Activated T-helper 1 cell treated with anti-CD3 and anti-CD28 coated beads, Interleukin-2, amount 50 U/mL, for 16 hours (primary cell): Measurements from ENCODE around the gene PISD.

Experiments used
- DNase-seq, 2 donors: peaks; one replicate each; pipeline ENCODE4 v3.0.0-alpha.2; 2020; ENCODE audit warnings: low read depth in 1 of 2, low spot score in 1 of 2

Gene PISD

DNA sequence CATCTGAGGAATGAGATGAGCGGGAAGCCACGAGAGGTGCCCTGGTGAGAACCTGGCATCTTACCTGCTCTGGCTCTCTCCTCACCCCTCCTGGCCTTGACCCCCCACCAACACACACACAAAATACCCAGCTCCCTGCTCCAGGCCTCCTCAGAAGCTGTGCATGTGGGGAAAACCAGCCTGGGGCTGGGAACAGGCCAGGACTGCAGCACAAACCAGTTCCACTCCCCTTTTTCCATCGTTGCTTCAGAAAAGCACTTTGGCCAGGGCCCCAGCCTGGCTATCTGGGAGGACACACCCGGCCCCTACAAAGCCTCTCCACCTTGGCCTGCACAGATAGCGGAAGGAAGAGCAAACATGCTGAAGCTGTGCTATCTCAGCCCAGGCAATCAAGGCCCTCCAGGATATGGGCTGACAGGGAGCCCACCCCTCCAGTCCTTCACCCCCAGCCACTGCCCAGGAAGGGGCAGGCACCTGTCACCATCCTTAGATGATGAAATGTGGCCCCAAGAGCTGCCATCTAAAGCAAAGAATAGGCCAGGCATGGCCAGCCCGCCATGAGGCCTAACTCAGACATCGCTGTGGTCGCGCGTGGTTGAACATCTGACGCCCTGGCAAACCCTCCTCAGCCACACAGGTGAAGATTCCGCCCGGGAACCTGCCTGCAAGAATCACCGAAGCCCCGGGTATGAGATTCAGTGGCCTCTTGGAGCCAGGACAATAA, 35.4 kb downstream of the PISD start:
- DNase-seq = no peak

DNA sequence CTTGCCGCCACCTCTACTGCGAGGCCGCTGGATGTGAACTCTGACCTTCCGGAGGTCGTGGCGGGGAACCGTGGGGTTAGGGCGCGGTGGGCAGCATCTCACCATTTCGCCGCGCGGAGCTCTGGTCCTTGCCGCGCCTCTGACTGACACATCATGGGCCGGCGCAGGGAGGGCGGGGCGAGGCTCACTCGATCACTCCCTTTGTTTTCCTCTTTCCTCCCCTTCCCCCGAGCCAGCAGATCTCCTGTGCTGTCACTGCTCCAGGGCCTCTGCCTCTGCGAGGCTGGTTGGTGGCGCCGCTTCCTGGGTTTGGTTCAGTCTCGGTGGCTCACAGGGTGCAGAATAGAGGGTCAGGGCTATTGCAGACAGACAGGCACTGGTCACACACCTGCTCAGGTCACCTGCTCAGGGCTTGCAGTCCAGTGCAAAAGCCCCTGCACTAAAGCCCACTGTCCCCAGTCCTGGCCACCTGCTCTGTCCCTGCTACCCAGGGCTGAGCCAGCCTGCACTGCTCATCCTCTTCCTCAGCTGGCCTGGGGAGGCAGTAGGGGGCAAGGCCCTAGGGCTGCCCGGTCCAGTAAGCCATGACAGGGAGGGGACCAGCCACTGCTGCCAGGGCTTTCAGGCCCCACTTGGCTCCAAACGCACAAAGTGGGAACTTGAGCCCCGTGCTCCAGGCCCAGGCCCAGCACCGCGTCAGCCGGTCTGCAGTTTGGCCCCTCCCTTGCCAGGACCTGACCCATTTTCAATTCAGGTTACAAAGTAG, 36.2 kb downstream of the PISD start:
- no peak for DNase-seq

DNA sequence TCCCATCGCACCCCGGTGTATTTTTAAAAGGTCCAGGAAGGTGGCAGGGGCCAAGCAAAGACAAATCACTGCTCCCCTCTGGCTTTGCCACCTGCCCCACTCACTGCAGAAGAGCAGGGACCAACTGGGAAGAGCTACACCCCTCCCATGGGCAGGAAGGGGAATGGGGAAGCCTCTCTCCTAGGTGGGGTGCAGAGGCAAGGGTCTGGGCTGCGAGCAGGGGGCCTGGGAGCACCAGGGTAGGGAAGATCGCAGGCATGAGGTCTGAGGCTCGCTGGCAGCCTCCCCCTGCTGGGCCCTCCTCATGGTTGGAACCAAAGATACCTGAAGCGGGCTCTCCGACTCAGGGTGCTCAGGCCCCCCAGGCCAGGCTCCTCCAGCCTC, 36.8 kb downstream of the PISD start:
- DNase-seq = no peak

DNA sequence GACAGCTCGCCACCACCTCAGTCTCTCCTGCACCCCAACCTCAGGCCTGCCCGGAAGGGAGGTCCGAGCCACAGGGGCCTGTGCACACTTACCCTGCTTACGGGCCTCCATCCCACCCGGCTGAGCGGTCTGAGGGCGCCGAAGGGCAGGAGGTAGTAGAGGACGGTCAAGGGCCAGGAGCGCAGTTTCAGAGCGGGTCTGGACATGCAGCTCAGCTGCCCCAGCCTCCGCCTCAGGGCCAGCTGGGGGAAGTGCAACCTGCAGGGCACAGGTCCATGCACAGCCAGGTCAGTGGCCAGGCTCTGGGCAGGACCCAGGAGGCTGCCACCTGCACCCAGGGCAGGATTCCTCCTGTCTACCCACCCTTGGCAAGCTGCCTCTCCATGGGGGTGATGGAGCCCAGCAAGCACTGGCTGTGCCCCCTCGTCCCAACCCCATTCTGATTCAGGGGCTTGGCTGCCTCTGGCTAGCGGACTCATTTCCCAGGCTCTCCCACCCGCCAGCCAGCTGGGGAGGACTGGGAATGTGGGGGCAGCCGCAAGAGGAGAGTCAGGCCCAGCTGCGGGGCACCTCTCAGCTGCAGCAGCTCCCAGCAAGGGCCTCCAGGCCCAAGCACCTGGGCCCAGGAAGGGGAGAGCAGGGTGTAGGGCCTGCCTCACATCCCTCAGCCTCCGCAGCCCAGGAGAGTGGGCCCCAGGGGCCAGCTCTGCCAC, 38.3 kb downstream of the PISD start:
- no peak for DNase-seq

DNA sequence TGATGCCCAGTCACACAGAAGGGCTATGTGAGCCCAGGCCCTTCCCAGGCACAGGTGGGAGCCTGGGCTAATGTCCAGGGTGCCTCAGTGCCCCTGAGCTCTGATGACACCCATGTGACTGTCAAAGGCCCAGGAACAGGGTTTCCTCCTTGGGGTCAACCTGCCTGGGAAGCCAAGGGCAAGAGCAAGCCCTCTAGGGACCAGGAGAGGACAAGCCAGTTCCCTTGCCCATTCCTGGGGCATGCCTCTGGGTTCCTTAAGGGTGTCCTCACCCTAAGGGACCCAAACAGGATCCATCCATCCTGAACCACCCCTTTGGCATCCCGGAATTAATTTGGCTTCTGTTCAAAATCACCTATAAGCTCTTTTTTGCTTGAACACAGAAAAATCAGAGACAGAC, 39.0 kb downstream of the PISD start:
- no peak for DNase-seq

DNA sequence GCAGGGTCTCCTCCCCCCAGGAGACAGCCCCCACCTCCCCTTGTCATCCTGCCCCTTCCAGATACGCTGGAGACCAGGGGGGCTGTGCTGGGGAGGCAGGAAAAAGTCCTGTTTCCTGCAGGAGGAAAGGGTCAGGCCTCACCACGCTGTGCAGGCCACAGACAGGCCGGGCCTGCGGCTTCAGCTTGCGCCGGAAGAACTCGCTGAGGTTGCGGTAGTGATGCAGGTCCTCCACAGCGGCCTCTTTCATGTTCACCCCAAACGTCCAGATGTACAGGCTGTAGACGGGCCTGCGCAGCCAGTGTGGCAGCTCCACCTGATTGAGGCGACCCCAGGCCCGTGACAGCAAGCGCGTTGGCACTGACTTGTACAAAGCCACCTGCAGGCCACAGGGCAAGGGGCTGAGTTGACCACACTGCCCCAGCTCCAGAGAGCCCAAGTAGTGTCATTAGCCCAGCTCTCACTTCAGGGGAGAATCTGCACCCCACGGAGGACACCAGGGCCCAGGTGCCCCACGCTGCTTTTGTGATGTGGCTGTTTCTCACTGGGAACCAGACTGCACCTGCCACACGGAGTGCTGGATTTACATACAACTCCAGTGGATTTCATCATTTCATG, 40.4 kb downstream of the PISD start:
- no peak for DNase-seq

DNA sequence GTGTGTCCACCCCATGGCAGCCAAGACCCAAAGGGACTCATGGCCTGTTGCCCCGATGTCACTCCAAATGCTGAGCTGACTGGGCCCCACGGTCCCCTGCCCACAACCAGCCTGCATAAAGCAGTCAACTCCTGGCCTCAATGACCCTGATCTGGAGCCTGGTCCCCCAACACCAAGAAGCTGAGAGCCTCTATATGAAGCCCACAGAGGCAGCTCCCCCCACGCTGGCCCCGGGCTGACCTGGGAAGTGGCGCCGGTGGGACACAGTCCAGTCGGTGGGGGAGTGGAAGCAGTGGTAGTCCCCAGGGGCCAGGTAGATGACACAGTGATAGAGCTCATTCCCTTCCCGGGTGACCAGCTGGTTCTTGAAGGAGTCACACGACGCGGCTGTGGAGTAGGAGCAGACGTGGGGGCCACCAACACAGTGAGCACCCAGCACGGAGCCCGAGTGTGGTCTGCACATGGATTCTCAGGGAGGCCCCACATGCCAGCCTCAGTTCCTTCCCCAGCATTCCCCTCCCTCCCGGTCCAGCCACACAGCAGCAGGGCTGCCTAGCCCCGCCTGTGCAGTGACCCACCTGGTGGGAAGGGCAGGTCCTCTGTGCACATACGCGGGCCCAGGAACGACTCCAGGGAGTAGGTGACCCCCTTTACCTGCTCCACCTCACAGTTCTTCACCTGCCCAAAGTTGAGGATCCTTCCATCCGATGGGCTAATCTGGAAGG, 41.1 kb downstream of the PISD start:
- DNase-seq = no peak

DNA sequence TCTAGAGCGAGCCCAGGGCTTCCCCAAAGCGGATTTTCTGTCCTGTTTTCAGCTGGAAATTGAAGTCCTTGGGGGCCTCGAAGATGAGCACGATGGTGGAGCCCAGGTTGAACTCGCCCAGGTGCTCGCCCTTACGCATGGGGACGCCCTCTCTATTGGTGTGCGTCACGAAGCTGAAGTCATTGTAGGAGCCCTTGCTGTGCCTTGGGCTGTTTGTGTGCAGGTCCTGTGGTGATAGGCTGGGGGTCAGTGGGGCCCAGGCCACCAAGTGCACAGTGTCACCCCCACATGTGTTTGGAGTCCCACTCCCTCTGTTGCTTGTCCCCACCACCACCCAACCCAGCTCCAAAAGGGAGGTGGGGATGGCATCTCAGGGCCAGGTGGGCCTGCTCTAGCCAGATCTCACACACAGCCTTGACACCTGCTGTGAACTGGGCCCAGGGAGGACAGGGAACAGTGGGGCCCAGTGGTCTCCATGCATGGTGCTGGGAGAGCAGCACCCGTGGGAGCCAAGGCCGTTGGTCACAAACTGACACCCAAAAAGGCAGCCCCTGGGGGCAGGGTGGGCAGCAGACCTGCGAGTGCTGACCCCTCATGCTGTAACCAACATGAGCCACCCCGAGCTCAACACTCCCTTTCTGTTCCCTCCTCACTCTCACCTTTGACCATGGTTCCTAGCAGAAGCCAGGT, 42.3 kb downstream of the PISD start:
- no peak for DNase-seq

DNA sequence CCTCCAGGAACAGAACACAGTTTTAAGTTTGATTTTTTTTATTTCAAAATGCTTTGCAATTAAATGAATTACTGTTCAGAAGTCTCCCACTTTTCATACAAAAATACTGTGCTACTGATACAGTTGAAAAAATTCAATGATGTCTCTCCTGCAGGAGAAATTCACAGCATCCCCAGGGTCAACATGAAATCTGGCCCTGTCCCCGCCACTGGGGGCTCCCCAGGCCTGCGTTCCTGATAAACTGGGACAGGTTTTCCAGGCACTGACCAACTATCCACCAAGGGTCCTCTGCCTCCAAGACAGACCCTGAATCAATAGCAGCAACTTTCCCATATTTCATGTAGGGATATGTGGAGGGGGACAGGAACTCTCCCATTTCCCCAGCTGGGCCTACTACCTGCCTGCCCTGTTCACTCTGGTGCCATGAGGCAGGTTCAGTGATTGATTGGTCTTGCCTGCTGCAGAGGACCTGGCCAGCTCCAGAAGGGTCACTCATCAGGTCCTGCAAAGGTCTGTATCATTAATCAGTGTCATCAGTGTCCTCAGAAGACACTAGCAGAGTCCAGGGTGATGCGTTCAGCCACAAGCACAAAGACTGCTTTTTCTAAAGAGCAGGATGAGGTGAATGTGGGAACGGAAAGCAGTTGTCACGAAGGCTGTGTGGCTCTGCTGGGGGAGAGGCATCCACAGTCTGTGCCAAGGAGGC, 43.4 kb downstream of the PISD start:
- no peak for DNase-seq

DNA sequence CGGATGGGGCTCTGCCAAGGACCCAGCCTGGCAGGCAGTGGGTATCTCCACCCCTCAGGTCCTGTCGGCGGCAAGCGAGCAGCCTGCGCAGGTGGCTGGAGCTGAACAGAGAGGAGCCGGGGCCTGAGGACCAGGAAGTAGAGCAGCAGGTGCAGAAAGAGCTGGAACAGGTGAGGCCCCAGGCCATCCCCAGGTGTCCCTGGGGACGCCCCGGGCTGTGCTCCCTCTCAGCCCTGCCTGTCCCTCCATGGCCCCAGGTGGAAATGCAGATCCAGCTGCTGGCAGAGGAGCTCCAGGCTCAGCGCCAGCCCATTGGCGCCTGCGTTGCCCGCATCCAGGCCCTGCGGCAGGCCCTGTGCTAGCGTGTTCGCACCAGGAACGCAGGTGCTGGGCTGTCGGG, 44.0 kb downstream of the PISD start:
- DNase-seq = no peak

DNA sequence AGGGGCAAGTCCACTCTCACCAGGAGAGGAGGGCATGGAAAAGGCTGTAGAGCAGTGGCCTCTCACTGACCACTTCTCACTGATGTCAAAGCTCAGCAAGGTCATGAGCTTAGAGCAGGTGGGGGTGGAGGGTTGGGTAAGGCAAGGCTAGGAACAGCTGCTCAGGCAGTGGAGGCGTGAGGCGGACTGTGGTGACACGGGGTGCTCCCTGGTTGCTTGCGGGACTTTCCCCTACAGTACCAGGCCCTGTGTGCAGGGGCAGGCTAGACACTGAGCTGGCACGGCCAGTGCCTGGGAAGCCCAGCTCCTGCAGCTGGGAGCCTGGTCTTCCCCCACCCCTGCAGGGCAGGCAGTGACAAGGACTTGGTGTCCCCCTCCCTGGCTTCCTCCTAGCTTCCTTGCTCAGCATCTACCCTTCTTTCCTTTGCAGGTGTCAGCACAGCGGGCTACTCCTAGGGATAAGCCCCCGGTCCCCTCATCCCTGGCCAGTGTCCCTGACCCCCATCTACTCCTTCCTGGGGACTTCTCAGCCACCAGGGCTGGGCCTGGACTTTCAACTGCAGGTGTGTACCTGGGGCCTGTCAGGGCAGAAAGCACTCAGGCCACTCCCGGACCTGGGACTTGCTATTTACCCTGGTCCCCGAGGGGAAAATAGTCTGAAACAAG, 45.6 kb downstream of the PISD start:
- DNase-seq = no peak

DNA sequence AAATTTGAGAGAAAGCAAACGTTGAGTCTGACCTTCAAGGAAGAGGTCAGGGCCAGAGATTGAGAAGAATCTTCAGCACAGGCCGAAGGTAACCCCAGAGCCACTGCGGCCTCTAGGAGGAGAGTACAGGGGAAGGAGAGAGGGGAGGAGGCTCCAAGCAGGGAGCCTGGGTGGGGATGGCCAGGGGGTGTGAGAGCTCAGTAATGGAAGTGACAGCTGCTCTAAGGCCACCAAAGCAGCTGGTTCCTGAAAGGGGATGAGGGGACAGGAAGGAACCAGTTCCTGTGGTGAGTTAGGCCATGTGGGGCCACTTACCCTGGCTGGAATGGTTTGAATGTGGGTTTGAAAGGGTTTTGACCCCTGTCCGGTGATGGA, 46.1 kb downstream of the PISD start:
- DNase-seq = no peak

DNA sequence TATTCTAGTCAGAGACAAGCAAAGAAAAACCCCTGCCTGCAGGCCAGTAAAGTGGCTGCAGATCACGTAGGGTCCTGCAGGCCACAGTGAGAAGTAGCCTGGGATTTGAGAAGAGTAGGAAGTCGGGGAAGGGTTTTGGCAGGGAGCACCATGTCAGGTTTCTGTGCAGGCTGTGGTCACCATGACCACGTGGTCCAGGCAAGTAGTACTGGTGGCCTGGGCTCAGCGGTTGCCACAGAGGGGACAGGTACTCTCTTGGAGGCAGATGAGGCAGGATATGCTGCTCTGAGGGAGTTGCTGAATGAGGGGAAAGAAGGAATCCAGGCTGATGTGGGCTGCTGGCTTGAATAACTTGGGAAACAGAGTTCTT, 46.5 kb downstream of the PISD start:
- no peak for DNase-seq

DNA sequence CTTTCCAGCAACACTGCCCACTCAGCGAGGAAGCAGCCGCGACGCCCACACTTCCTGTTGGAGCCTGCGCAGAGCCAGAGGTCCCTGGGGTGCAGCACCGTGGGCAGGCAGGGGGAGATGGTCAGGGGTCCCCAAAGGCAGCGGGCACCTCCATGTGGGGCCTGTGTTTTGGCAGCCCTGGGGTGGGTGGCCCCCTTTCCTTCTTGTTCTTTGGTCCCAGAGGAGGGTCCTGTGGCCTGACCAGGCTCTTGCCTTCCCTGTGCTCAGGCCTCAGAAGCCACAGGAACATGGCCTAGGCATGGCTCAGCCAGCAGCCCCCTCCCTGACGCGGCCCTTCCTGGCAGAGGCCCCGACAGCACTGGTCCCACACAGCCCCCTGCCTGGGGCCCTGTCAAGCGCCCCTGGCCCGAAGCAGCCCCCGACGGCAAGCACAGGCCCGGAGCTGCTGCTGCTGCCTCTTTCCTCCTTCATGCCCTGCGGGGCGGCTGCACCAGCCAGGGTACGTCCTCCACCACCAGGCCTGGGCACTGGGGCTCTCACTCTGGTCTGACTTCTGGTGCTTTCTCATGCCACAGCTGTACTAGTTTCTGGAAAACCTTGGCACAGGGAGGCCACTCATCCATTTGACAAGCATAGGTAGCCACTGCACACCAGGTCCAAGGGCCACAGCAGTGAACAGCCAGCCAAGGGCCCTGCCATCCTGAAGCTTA, 47.1 kb downstream of the PISD start:
- DNase-seq = no peak

DNA sequence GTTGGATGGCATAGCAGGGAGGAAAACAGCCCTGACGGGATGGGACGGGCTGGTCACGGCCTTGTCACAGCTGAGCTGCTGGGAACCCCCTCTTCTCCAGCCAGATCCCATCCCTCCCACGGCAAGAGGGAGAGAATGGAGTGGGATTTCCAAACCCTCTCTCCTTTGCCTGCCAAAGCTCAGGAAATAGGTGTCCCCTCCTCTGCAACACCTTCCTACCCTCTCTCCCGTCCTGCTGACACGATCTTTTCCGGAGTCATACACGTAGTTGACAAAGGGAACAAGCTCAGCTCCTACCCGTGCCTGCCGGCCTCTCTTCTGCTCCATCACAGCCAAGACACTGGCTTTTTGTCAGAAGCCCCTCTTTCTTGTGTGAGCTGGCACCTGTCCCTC, 48.1 kb downstream of the PISD start:
- no peak for DNase-seq

DNA sequence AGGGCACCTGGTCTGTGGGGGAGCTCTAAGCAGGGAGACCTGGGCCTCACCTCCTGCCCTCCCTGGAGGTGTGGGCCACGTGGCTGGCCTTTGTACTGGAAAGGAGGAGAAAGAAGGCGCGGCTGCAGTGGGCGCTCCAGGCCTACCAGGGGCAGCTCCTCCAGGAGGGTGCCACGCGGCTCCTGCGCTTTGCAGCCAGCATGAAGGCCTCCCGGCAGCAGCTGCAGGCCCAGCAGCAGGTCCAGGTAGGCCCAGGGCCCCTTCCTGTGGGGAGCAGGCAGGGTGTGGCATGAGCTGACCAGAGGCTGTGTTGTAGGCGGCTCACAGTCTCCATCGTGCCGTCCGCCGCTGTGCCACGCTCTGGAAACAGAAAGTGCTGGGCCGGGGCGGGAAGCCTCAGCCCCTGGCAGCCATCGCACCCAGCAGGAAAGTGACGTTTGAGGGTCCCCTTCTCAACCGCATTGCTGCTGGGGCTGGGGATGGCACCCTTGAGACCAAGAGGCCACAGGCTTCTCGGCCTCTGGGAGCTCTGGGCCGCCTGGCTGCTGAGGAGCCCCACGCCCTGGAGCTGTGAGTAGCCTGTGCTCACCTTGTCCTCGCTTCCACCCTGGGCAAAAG, 48.6 kb downstream of the PISD start:
- DNase-seq = no peak

DNA sequence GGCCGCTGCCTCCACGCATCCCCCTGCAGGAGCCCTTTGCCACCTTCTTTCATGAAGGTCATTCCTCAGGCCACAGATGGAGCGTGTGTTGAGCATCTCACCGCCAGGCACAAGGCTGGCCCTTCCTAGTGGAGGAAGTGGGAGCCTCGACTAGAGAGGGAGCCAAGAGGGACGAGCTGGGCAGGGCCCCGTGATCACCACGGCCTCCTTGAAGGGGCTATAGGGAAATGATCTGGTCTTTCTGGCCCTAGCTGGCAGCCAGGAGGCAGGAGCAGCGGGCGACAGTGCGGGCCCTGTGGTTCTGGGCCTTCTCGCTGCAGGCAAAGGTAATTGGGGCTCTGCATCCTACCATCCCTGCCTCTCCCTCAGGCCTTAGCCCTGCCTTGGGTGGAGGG, 49.1 kb downstream of the PISD start:
- DNase-seq = no peak

DNA sequence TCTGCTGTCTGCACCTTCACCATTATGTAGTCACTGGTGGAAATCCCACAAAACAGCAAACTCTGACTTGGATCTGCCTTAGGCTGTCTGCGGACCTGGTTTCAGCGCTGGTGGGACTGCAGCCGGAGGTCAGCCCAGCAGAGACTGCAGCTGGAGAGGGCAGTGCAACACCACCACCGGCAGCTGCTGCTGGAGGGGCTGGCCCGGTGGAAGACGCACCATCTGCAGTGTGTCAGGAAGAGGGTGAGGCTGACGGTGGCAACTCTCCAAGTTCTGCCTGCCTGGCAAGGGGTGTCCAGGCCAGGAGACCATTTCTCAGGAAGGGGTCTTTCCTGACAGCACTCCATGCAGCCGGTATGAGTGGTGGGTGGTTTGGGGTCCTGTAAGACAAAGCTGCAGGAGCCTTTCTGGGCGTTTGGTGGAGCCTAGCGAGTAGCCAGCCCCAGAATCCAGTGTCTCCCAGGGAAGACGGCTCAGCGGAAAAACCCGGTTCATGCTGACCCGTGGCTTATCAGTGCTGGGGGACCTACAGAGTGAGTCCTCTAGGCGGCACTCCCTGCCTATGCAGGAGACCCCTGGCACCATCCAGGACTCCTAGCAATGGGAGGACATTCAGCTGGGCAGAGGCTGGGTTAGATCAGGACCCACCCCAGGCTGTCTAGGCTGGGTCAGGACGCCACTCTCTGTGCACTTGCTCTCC, 50.8 kb downstream of the PISD start:
- no peak for DNase-seq
